GM21515 (cell line): ENCODE results near the gene APOB.

ENCODE experiments used
- ATAC-seq: cut with Tn5 transposase; IDR thresholded peaks from one replicate; pipeline ENCODE4 v1.9.1; 2021; ENCODE audit not compliant: unreplicated experiment

The APOB gene

DNA sequence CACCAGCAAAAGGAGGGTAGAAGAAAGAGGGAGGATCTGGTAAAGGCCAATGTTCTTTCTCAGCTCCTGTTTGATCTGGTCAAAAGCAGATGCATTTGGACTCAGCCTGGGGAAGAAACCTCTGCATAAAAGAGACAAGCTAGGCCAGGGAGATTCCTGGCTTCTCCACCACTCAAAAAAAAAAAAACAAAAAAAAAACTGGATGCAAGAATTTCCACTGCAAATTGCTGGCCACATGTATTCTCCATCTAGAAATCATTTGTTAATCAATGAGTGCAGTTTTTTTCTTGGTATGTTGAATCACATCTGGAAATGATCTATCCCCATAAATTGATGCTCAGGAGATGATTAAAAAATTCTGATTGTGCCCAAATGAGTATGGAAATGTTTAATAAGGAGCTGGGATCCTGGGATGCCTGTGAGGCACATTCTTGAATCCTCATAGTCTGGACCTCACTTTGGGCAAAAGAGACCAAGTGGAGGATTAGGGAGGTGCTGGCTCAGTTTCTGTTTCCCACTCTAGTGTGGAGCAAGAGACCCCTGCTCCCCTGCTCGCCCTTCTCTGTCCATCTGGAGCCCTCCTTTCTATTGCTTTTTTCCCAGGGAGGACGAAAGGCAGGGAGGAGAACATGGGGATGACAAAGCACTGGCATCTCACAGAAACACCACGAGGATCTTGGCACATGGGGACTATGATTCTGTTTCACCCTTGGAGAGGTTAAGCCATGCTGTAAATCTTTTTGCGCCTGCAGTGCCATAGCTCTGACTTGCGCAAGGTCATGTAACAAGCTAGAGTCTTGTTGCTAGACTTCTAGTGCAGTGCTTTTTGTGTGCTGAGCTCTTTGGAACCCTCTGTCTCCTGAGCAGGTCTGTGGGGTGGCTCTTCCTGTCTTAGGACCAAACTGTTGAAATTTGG, 57.6 kb downstream of the APOB start:
- ATAC-seq: no peak

DNA sequence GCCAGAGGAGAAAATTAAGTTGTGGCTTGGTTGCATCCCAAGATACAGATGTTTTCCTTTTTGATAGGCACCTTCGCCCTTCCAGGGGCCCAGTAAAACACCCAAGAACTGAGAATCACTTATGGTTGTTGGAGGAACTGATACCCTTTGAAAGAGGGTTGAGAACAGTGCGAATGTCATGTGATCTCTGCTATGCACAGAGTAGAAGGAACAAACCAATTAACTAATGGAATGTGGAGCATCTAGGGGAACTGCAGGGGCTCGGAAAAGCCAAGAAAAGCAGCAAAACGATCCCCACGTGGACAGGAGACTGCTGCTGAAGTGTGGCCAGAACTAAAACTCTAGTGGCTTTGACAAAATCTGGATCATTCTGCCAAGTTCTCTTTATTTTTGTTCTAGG, 58.8 kb downstream of the APOB start:
- ATAC-seq: no peak

DNA sequence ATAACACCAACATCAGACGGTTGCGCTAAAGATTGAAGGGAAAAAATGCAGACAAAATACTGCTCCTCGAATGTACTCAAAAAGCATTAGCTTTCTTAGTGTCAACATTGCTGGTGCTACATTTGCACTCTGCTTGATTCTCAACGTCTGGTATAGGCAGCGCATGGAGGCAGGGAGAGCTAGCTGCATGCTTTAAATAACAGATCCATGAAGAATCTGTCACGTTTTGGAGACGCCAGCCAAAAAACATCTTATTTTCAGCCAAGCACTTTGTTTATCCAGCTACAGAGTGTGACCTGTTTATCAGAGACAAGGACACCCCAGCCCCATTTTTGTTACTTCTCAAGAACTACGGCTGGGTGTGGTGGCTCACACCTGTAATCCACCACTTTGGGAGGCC, 59.5 kb downstream of the APOB start:
- no peak for ATAC-seq

DNA sequence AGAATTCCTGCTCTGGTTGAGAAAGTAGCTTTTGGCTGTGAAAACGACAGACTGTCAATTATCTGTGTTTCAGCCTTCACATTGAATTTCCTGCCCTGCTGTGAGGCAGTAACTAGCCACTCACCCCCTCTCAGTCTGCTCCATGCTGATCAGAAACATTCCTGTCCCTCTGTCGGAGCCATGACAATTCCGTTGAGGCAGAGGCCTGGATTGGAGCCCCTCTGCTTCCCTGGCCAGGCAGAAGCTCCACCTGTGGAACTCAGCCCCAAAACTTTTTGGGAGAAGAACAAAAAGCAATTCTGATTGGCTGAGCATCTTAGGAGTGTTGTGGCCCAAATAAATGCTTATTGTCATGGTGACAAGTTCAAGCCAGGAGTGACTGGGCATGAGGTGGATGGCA, 60.0 kb downstream of the APOB start:
- ATAC-seq: no peak

DNA sequence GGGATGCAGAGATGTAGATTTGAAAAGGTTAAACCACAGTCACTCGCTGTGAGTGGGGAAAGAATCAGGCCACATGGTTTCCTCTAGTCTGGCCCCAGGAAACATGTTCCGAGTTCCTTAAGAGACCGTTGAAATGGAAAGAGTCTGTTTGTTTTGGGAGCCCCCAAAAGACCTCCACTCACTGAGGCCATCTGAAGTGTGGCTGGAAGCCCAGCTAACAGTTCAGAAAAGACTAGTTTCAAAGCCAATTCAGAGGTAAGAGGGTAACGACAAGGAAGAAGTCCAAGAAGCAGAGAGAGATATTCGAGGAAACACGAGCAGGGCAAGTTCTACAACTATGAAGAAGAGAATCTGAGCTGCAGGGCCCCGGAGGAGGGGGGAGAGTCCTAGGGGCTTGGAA, 61.0 kb downstream of the APOB start:
- ATAC-seq: no peak

DNA sequence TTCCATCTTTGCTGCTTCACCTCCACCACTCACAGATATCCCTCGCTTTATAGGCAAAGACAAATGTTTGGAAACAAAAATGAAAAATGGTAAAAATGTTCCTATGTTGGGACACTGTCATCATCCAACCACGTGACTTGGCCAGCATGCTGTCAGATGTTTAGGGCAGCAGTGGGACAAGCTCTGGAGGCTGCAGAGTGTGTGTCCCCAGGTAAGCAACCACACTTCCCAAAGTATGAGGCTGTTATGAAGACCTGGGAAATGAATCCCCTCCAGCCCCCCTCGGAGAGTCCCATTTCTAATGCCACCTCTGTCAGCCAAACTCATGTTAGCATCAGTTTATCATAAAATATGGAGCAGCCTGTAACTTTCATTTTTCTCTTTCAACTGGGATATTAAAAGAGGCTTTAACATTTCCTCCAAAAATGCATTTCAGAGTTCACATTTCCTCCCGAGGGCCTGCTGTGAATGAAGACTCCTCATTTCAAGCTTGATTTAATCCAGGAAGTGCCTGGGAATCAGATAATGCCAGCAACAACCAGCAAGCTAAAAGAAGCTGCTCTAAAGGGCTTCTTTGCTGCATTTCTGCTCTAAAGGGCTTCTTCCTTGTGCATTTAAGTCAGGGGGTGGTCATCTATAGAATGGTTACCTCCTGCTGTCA, 66.2 kb downstream of the APOB start:
- no peak for ATAC-seq

DNA sequence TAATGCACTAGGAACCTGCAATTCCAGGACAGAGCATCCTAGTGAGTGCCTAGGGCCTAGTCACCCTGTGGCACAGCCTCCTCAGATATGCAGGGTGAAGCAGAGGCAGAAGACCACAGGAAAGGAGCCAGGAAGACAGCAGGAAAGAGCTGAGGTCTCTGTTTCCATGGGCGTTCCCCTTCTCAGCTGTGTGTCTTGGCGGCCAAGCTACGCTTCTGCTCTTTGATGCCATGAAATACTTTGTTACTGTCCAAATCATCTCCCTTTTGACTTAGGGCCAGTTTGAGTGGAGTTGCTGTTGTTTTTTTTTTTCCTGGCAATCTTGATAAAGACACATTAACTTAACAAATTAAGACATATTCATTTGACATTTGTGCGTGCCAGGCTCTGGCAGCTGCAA, 67.3 kb downstream of the APOB start:
- ATAC-seq: no peak

DNA sequence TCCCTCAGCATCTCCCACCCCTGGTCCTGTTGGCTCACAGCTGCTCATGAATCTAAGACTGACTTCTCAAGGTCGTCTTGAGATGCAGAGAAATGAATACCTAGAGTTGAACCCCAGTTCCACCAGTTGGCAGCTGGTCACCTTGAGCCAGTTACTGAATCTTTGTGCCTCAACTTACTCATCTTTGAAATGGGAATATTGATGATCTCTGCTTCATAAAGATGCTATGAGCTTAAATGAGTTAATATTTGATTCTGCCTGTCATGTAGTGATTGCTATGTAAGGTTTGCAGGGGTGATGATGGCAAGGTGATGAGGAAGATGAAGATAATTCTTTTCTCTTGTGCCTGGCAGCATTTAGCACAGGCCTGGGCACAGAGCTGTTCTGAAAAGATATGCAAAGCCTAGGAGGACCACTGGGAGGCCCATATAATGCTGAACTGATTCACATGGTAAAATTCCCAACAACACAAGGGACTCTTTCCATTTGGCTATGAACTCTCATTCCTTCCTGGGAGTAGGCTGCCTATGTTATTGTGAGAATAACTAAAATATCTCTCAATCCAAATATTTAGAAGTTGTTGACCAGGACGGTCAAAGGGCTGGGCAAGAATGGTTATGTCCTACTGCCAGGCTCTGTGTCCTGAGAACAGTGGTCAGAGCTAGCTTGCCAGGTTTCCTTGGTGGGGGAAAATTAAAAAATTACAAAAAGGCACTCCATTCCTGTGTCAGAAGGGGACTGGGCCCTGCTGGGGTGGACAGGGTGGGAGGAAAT, 70.9 kb downstream of the APOB start:
- ATAC-seq: no peak

DNA sequence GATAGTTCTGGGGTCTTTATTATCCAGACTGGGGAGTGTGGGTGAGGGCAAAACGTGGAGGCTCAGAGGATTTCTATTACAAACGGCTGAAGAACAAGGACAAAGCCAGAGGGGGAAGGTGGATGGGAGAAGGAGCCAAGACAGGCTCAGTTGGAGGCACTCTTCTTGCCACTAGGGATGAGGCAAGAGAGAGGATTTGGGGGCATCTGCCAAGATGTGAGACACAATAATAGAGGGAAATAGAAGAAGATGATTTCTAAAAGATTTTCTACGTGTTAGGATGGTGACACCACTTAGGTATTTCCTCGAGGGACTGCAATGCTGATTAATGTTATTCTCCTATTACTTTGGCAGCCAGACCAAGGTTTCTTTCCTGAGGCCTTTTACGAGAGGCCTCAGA, 71.8 kb downstream of the APOB start:
- no peak for ATAC-seq

DNA sequence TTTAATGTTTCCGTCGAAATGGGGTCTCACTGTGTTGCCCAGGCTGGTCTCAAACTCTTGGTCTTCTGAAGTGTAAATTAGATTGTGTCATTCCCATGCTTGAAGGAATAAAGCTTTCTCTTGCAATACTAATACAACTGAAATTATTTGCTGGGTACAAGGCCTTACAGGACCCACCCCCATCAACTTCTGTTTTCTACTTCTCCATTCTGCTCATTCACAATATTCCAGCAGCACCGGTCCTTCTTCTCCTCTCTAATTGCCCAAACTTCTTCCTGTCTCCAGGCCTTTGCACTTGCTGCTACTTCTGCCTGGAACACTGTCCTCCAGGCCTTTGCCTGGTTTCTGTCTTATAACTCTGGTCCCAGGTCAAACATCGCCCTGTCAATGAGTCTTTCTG, 73.8 kb downstream of the APOB start:
- ATAC-seq: no peak

DNA sequence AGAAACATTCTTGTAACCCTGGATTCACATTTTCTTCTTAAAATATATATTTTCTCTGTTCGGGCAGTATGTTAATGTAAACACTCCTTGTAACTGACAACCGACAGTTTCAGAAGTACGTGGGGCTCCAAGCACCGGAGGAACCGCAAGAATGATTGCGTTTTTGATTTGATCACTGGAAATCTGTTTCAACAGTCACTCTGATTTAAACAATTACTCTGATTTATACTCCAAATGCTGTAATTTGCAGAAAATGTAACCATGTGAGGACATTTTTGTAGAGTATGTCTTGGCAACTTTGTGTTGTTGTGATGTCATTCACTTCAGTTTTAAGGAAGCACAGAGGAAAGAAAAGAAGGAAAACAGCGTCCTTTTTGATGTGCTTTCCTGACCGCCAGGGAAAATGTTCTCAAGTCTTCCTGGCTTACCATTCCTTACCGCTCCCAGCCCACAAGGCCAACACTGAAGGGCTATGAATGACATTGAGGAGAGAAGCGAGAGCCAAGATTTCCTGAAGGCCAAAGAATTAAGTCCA, 77.7 kb downstream of the APOB start:
- ATAC-seq: no peak

DNA sequence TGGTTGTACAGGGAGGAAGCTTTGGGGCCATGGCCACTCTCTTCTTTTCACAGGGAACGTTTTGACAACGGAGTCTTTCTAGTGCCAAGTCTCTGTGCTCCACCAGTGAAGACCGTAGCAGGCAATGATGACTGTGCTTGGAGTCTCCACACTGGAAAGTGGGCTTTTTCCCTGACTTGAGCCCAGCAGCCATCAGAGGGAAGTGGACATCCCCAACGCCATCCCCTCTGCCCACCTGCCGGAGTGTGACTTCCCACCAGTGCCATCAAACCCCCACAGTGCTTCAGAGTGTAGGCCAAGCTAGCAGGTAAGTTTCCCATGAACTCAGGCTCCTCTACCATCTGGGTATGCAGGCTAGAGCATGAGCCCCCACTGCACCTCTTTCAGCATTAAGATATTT, 78.7 kb downstream of the APOB start:
- no peak for ATAC-seq

DNA sequence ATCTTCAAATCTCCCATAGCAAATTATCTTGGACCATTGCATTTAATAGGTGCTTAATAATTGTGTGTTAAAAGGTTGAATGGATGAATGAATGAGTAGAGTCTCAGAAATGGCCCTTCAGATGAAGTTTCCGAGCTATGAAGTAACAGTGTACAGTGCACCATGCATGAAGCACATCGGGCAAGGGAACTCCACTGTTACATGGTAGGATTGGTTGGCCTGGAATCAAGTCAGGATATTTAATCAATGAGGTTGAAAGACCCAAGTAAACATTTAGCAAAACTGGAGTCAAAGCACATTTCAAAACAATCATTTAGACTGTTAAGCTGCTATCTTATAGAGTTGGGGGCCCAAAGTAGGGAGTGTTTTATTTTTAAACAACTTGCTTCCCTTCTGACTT, 80.0 kb downstream of the APOB start:
- no peak for ATAC-seq

DNA sequence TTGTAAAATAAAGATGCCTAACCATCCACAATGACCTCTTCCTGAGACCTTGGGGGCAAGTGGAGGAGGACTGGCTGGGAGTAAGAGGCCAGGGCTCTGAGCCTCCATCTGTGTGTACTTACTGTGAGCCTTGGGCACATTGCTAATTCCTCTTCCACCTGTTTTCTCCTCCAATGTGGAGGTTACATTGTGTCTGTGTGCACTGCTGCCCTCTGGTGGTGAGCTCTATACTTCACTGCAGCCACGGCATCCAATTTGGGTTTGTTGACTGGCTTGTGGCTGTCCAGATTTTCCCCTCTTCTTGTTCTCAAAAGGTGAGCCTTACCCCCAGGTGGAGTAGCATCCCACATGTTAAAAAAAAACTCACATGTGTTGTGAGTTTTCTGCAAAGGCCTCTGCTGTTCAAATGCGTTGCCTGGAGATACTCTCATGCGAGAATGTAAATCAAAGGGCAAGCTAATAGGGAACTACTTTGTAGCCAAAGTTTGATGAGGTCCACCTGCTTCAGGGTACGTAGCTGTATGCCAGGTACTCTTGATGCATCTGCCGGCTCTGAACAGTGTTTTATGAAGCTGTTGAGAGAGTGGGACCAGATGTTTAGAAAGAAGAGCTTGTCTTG, 80.8 kb downstream of the APOB start:
- ATAC-seq: peak; percentile 82

DNA sequence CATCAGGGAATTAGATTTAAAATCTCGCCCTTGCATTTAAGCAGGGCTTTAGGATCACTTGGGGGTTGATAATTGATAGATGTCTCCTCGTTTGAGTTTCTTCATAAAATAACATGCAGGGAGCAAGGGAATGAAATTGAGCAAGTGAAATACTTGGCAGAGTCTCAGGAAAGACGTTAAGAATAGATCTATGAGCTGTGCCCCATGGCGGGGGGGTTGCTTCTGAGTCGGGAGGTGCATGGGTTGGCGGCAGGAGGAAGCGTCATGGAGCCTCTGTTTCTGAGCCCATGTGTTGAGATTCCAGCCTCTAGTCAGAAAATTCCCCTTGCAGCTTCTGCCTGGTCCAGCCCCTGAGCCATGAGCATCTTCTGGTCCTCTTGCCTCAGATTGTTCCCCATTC, 82.0 kb downstream of the APOB start:
- ATAC-seq: no peak

DNA sequence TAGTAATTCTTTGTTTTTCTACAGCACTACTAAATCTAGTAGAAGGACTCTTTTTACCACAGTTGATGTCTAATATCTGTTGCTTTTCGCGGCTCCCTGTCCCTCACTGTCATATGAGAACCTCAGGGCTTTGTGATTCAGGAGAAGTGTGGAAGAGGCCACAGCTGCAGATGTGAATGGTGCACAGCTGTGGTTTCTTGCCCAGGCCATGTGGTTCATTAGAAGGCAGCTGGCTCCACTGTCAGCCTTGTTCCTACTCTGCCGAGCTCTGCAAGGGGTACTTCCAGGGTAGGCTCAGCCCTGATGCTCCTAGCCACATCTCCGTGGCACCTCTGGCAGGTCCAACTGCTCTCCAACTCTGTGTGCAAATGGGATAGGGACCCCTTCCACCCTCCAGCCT, 83.9 kb downstream of the APOB start:
- no peak for ATAC-seq

DNA sequence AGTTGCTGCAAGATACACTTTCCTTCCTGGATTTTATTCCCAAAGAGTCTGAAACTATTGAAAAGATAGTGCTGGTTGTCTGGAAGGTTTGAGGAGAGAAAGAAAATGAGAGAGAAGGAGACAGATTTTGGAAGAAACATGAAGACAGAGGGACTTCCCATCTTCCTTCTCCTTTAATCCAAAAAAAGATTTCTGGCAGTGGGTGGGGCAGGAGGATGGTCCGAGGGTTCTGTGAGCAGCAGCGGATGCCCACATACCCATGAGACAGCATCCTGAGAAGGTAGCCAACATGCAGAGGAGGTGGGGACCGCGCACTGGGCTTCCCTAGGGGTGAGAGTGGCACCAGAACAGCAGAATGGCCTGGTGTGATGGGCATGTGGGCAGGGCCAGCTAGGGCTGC, 84.6 kb downstream of the APOB start:
- ATAC-seq: no peak

DNA sequence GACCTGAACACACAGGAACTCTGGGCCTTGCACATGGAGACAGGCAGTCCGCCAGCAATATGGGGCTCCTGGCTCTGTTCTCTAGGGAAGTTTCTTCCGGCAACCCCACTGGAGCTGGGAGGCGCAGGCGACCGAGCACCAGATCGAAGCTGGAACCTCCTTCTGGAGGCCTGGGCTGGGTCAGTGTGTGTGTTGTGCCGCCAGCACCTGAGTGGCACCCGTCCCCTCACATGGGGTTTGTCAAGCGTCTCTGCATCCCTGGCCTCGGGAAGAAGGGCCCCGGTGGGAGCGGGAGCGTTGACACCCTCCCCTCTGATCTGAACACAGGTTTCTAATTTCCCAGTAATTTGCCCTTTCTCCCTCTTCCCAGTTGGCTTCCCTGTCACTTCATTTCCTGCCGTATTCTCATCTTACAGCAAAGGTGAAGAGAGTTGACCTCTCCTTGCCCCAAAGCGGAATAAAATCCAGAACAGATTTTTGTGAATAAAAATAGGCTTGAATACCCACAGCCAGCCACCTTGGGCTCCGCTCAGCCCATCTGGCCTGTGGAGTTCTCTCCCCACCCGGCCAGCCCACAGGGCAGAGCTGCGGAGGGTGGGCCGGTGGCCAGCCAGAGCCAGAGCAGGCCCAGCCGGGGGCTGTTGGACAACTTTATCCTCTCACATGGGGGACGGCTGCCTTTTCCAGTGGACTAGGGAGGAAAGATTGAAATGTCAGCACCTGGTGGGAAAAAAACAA, 85.9 kb downstream of the APOB start:
- no peak for ATAC-seq

DNA sequence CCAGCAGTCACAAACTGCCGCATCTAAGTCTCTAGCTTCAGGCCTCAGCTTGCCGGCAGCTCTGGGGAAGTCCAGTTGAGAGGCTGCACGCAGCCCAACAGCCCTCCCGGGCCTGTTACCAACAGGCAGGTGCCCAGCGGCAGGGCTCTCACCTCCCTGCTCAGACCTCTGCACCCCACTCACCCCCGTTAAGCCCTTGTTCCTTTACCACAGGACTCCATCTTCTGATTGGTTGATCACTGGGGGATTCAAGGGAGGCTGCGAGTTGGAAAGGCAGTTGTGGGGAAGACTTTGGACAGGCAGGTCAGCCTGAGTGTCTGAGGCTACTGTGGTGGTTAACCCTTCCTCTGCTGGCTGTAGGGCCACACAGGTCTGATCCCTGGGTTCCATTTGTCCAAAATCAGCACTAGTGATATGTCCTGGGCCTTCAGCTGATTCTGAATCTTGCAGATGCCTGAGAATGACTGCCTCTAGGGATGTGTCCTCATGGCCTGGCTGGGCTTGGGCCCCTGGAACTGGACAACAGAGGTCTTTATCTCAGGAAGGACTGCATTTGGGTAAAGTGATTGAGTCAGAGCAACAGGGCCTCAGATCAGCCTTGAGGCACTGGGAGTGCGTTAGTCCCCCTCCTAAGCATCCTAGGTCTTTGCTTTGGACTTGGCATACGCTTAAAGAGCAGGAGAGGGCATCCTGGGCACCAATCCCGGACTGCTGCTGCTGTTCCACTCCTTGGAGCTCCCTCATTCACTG, 88.4 kb downstream of the APOB start:
- no peak for ATAC-seq
